Body of pancreas (tissue), 4 donors: ENCODE results near the gene KCTD21. TPM values are rescaled to one million over a fixed set of nuclear protein-coding genes. Genes with fewer than 3 reads are reported as not detected.

Source experiments
- ATAC-seq: fragments of 150-250 bp; one replicate; pipeline ENCODE4 v1.9.1; 2016
- DNase-seq, 4 donors: peaks; one replicate each; pipeline ENCODE4 v3.0.0-alpha.2; 2019
- H3K27ac ChIP-seq, 4 donors: fragments of 200-600 bp; sonication (generic); 1 replicate in 3 of 4; 2 replicates in 1 of 4; pipeline versions ENCODE4 v1.5.1 to v1.6.1; 2016 to 2019; ENCODE audit warnings: mild to moderate bottlenecking in 1 of 4, mixed read lengths in 1 of 4, moderate library complexity in 1 of 4
- H3K27me3 ChIP-seq, 2 donors: fragments of 200-600 bp; sonication (generic); one replicate each; pipeline ENCODE4 v1.6.0; 2016; ENCODE audit warnings: mild to moderate bottlenecking in 1 of 2
- H3K36me3 ChIP-seq, 2 donors: fragments of 200-600 bp; sonication (generic); replicated peaks in 1 of 2; 2 replicates each; pipeline ENCODE4 v1.5.1; 2016; ENCODE audit warnings: low read depth in 2 of 2; ENCODE audit not compliant: insufficient read depth in 1 of 2
- H3K4me1 ChIP-seq: fragments of 200-600 bp; sonication (generic); one replicate; pipeline ENCODE4 v1.6.0; 2016
- H3K4me3 ChIP-seq, 2 donors: fragments of 200-600 bp; sonication (generic); 1 replicate in 1 of 2; 2 replicates in 1 of 2; pipeline ENCODE4 v1.5.1; 2016 to 2019
- H3K9me3 ChIP-seq, 3 donors: fragments of 200-600 bp; sonication (generic); 1 replicate in 2 of 3; 2 replicates in 1 of 3; pipeline ENCODE4 v1.5.1; 2016
- CTCF ChIP-seq, 7 experiments: fragments of 450-650 bp in 4 of 7; fragments of 200-600 bp in 3 of 7; sonication (generic) in 3 of 7; IDR thresholded peaks; one replicate each; pipeline ENCODE4 v1.5.1; 2016 to 2019; ENCODE audit warnings: antibody characterized with exemption in 7 of 7
- POLR2A ChIP-seq, 3 donors: fragments of 450-650 bp; IDR thresholded peaks; one replicate each; pipeline ENCODE4 v1.6.1; 2016; ENCODE audit warnings: antibody characterized with exemption in 3 of 3, mild to moderate bottlenecking in 2 of 3
- WGBS, 2 donors: methylation state at CpG; one replicate each; pipeline ENCODE4 v1.1.5; 2017; 5-methylcytosine and 5-hydroxymethylcytosine counted together
- intact Hi-C: fragments of 100-400 bp; cut with DNase I; formaldehyde crosslinking; loops from one replicate; pipeline ENCODE4 v1.15.1; 2023
- total RNA-seq, 2 donors: library from RNA; depleted of rRNA; stranded (reverse); fragments of >200 nt; gene quantifications; one replicate each; pipeline ENCODE4 v1.1.0, GENCODE V29; 2016

The KCTD21 gene
- total RNA-seq, 2 donors from 2014 or later, result 4.6 to 5.4 TPM

GRCh38 chr11:78201096-78201818 is 12.8 kb upstream of the KCTD21 start:
- Histone ChIP-seq H3K27me3 (no peaks in the 10 kb centered on the region), H3K36me3 (no peaks in the 10 kb centered on the region), H3K9me3 (no peaks in the 10 kb centered on the region), H3K4me1 (no peaks in the 10 kb centered on the region), H3K27ac (no peak overlapping the region), H3K4me3 (no peak overlapping the region)
- ATAC-seq, result no peak
- intact Hi-C loops, result no loop called here
- no peak for DNase-seq
- 83 to 92% methylated on average over 8 to 9 of the region's 9 CpGs for WGBS, 2 donors
- TF ChIP-seq CTCF (IDR thresholded peaks at IDR 0.05) (no peak), POLR2A (IDR thresholded peaks at IDR 0.05) (no peak)

- Histone ChIP-seq H3K4me3 (no peak overlapping the region), H3K4me1 (no peaks in the 10 kb centered on the region), H3K9me3 (no peaks in the 10 kb centered on the region), H3K27me3 (no peaks in the 10 kb centered on the region), H3K27ac (no peak overlapping the region), H3K36me3 (no peaks in the 10 kb centered on the region)
- 92 to 100% methylated on average over 1 to 10 of the region's 13 CpGs for WGBS, 2 donors
- intact Hi-C loops, result no loop called here
- DNase-seq, result no peak
- no peak for TF ChIP-seq CTCF (IDR thresholded peaks at IDR 0.05)
- no peak for TF ChIP-seq POLR2A (IDR thresholded peaks at IDR 0.05)
- no peak for ATAC-seq
These were observed 12.1 kb upstream of the KCTD21 start for GRCh38 chr11:78200553-78200952.

GRCh38 chr11:78200061-78200460 is 11.6 kb upstream of the KCTD21 start:
- DNase-seq, result no peak

GRCh38 chr11:78199653-78200015 is 11.2 kb upstream of the KCTD21 start:
- DNase-seq, result no peak
- Histone ChIP-seq H3K27me3 (no peaks in the 10 kb centered on the region), H3K36me3 (no peaks in the 10 kb centered on the region), H3K27ac (no peak overlapping the region), H3K9me3 (no peaks in the 10 kb centered on the region), H3K4me1 (peaks cover 5% of the 10 kb centered on the region), H3K4me3 (no peak overlapping the region)
- ATAC-seq, result no peak
- 98 to 100% methylated on average over 5 of the region's 5 CpGs for WGBS, 2 donors
- TF ChIP-seq POLR2A (IDR thresholded peaks at IDR 0.05) (no peak), CTCF (IDR thresholded peaks at IDR 0.05) (no peak)
- intact Hi-C loops, result no loop called here

More at GRCh38 chr11:78200061-78200460, 11.6 kb upstream of the KCTD21 start:
- Histone ChIP-seq H3K36me3 (no peaks in the 10 kb centered on the region), H3K27me3 (no peaks in the 10 kb centered on the region), H3K4me3 (no peak overlapping the region), H3K27ac (no peak overlapping the region), H3K4me1 (peaks cover under 1% of the 10 kb centered on the region), H3K9me3 (no peaks in the 10 kb centered on the region)
- TF ChIP-seq CTCF (IDR thresholded peaks at IDR 0.05), result no peak
- TF ChIP-seq POLR2A (IDR thresholded peaks at IDR 0.05), result no peak
- no peak for ATAC-seq
- 90 to 93% methylated on average over 3 to 4 of the region's 4 CpGs for WGBS, 2 donors
- intact Hi-C loops, result no loop called here
